CD4-positive, alpha-beta T cell (primary cell): ENCODE data around the gene PLEKHA7. TPM values are rescaled to one million over a fixed set of nuclear protein-coding genes. Genes with fewer than 3 reads are reported as not detected.

Source experiments
- ATAC-seq: fragments of 200-7000 bp; cut with Tn5 transposase; one replicate; pipeline ENCODE4 v1.10.0; 2022; ENCODE audit warnings: mild to moderate bottlenecking; ENCODE audit not compliant: poor library complexity
- CTCF ChIA-PET: fragments of 350-600 bp; sonication (Branson Sonifier 250); formaldehyde crosslinking; loops from one replicate; lab custom pipeline; 2021; ENCODE audit warnings: antibody characterized with exemption, inconsistent platforms; lab: Charles Lee
- POLR2A ChIA-PET: fragments of 350-600 bp; sonication (Branson Sonifier 250); formaldehyde crosslinking; loops from one replicate; lab custom pipeline; 2021; ENCODE audit warnings: antibody characterized with exemption, inconsistent platforms; lab: Charles Lee
- DNase-seq, 14 experiments: peaks; one replicate each; pipeline ENCODE4 v3.0.0-alpha.2; 2013 to 2020; ENCODE audit warnings: mixed read lengths in 2 of 14
- H3K27ac ChIP-seq, 2 donors: one replicate each; pipeline versions ENCODE4 v1.5.1 to v1.7.0; 2013; ENCODE audit warnings: low read length in 2 of 2, low read depth in 1 of 2, mild to moderate bottlenecking in 1 of 2
- H3K27me3 ChIP-seq, 2 experiments: 1 replicate in 1 of 2; 2 replicates in 1 of 2; pipeline versions ENCODE4 v1.6.1 to v1.7.0; 2013; ENCODE audit warnings: low read length in 2 of 2, control low read depth in 1 of 2, mild to moderate bottlenecking in 1 of 2, moderate library complexity in 1 of 2; ENCODE audit not compliant: insufficient read depth in 2 of 2, control insufficient read depth in 1 of 2
- H3K36me3 ChIP-seq: one replicate; pipeline ENCODE4 v1.6.1; 2013; ENCODE audit warnings: low read length, control low read depth; ENCODE audit not compliant: insufficient read depth
- H3K4me1 ChIP-seq: one replicate; pipeline ENCODE4 v1.6.1; 2013; ENCODE audit warnings: low read length, control low read depth; ENCODE audit not compliant: insufficient read depth
- H3K4me3 ChIP-seq: one replicate; pipeline ENCODE4 v1.5.1; 2013; ENCODE audit warnings: mild to moderate bottlenecking, low read length, moderate library complexity
- H3K9me3 ChIP-seq, 2 experiments: 1 replicate in 1 of 2; 2 replicates in 1 of 2; pipeline versions ENCODE4 v1.6.1 to v1.7.0; 2013; ENCODE audit warnings: low read length in 2 of 2, mild to moderate bottlenecking in 2 of 2, control low read depth in 1 of 2, moderate library complexity in 1 of 2; ENCODE audit not compliant: control insufficient read depth in 1 of 2, insufficient read depth in 1 of 2
- H3K27ac Mint-ChIP-seq: one replicate; pipeline ENCODE4 v1.8.0; 2020; ENCODE audit warnings: mixed read lengths
- H3K27me3 Mint-ChIP-seq: one replicate; pipeline ENCODE4 v1.8.0; 2021; ENCODE audit warnings: mixed read lengths
- H3K36me3 Mint-ChIP-seq: one replicate; pipeline ENCODE4 v1.8.0; 2021; ENCODE audit warnings: low read depth, mixed read lengths
- H3K4me1 Mint-ChIP-seq: one replicate; pipeline ENCODE4 v1.8.0; 2021; ENCODE audit warnings: low read depth, mixed read lengths
- H3K4me3 Mint-ChIP-seq: one replicate; pipeline ENCODE4 v1.8.0; 2020; ENCODE audit warnings: mild to moderate bottlenecking, mixed read lengths
- H3K9me3 Mint-ChIP-seq: one replicate; pipeline ENCODE4 v1.8.0; 2020; ENCODE audit warnings: mixed read lengths
- CTCF ChIP-seq: fragments of 200-600 bp; IDR thresholded peaks from one replicate; pipeline ENCODE4 v1.8.0; 2022; ENCODE audit warnings: antibody characterized with exemption, mild to moderate bottlenecking
- intact Hi-C, 2 experiments: fragments of 100-400 bp; cut with DNase I in 1 of 2; cut with micrococcal nuclease in 1 of 2; formaldehyde crosslinking; loops; one replicate each; pipeline versions ENCODE4 v1.15.1 to v1.9.0; 2023 to 2025; cut with DNase I, micrococcal nuclease
- total RNA-seq, 174 experiments: library from RNA in 2 of 174; stranded (reverse) in 2 of 174; gene quantifications; one replicate each; pipeline ENCODE4 v1.2.3 and lab custom pipeline; 2021 to 2026

Gene PLEKHA7
- total RNA-seq, 2 experiments from 2014 or later, result 4.5 to 4.8 TPM

- Histone ChIP-seq H3K27me3 (no peaks in the 10 kb centered on the region), H3K4me1 (no peaks in the 10 kb centered on the region), H3K27ac (no peak overlapping the region), H3K4me3 (no peak overlapping the region), H3K9me3 (peaks cover 0 to 2% of the 10 kb centered on the region in 2 experiments), H3K36me3 (no peaks in the 10 kb centered on the region)
- Mint-ChIP-seq H3K9me3 (no peaks in the 10 kb centered on the region), H3K4me3 (no peak overlapping the region), H3K36me3 (no peaks in the 10 kb centered on the region), H3K4me1 (no peaks in the 10 kb centered on the region), H3K27me3 (no peaks in the 10 kb centered on the region), H3K27ac (no peak overlapping the region)
- intact Hi-C loops, result no loop called here
- DNase-seq (no peak), ATAC-seq (no peak)
- CTCF ChIA-PET, result no interaction called here
- POLR2A ChIA-PET, result no interaction called here
- TF ChIP-seq CTCF, result no peak
These were observed 238.5 kb downstream of the PLEKHA7 start for GRCh38 chr11:16775614-16776283.

GRCh38 chr11:16774936-16775613 lies 239.1 kb downstream of the PLEKHA7 start:
- H3K9me3 Mint-ChIP-seq, result no peaks in the 10 kb centered on the region
- H3K36me3 Mint-ChIP-seq, result no peaks in the 10 kb centered on the region
- H3K27me3 Mint-ChIP-seq, result no peaks in the 10 kb centered on the region
- no peak overlapping the region for H3K4me3 Mint-ChIP-seq
- H3K27me3 ChIP-seq, result no peaks in the 10 kb centered on the region
- intact Hi-C loops, result no loop called here
- no peak for DNase-seq
- no peak for ATAC-seq
- no peak for TF ChIP-seq CTCF
- no peaks in the 10 kb centered on the region for H3K4me1 Mint-ChIP-seq
- no peaks in the 10 kb centered on the region for H3K4me1 ChIP-seq
- H3K27ac ChIP-seq, result no peak overlapping the region
- H3K9me3 ChIP-seq, result no peaks in the 10 kb centered on the region
- POLR2A ChIA-PET, result no interaction called here
- H3K27ac Mint-ChIP-seq, result no peak overlapping the region
- no peaks in the 10 kb centered on the region for H3K36me3 ChIP-seq
- H3K4me3 ChIP-seq, result no peak overlapping the region
- CTCF ChIA-PET, result no interaction called here

GRCh38 chr11:16773981-16774935 lies 240.0 kb downstream of the PLEKHA7 start:
- TF ChIP-seq CTCF, result no peak
- Mint-ChIP-seq H3K27me3 (no peaks in the 10 kb centered on the region), H3K27ac (no peak overlapping the region), H3K4me1 (no peaks in the 10 kb centered on the region), H3K9me3 (no peaks in the 10 kb centered on the region), H3K36me3 (no peaks in the 10 kb centered on the region), H3K4me3 (no peak overlapping the region)
- Histone ChIP-seq H3K27ac (no peak overlapping the region), H3K4me1 (no peaks in the 10 kb centered on the region), H3K9me3 (no peaks in the 10 kb centered on the region), H3K36me3 (no peaks in the 10 kb centered on the region), H3K27me3 (no peaks in the 10 kb centered on the region), H3K4me3 (no peak overlapping the region)
- intact Hi-C loops, result no loop called here
- ChIA-PET POLR2A (no interaction called here), CTCF (no interaction called here)
- DNase-seq (no peak), ATAC-seq (no peak)
